ENCODE measurements around the gene SOWAHC.
A peak's percentile ranks its signal among the peaks of the same experiment; 100 is the strongest.
"Not testable (repeated sequence)": the region's sequence is repeated elsewhere in the genome, so short reads cannot be mapped to it uniquely, and the experiment has no call there.

The SOWAHC gene

GRCh38 chr2:109613922-109614714 lies at the start of gene SOWAHC, which contains the start of gene SEPTIN10:
TSS of gene SOWAHC (plus strand) at chr2:109614364. CDS start at chr2:109614490, 126 bp downstream.
TSS of gene SEPTIN10 (minus strand) at chr2:109613966. CDS start at chr2:109613827, 139 bp downstream.
- peak; percentile 93 for DNase-seq (ENCODE audit: low spot score)

GRCh38 chr2:109575373-109575772 lies 38.8 kb upstream of the SOWAHC start:
- no peak for DNase-seq (ENCODE audit: low spot score)

- not testable (repeated sequence) for DNase-seq (ENCODE audit: low spot score)
Observed at GRCh38 chr2:109577630-109578029, 36.5 kb upstream of the SOWAHC start.

GRCh38 chr2:109582928-109583895 lies 31.0 kb upstream of the SOWAHC start:
- DNase-seq (ENCODE audit: low spot score) = no peak

- DNase-seq (ENCODE audit: low spot score) = no peak
Observed at GRCh38 chr2:109586687-109587086, 27.5 kb upstream of the SOWAHC start.

GRCh38 chr2:109591206-109591605 lies 23.0 kb upstream of the SOWAHC start:
- DNase-seq (ENCODE audit: low spot score) = no peak

- no peak for DNase-seq (ENCODE audit: low spot score)
Observed at GRCh38 chr2:109592905-109593304, 21.3 kb upstream of the SOWAHC start.

GRCh38 chr2:109594246-109594885 lies 19.8 kb upstream of the SOWAHC start:
- DNase-seq (ENCODE audit: low spot score) = no peak

GRCh38 chr2:109595644-109596043 lies 18.5 kb upstream of the SOWAHC start:
- DNase-seq (ENCODE audit: low spot score) = no peak

- no peak for DNase-seq (ENCODE audit: low spot score)
Observed at GRCh38 chr2:109597283-109597682, 16.9 kb upstream of the SOWAHC start.

- DNase-seq (ENCODE audit: low spot score) = no peak
Observed at GRCh38 chr2:109601783-109602182, 12.4 kb upstream of the SOWAHC start.

GRCh38 chr2:109602617-109603188 lies 11.5 kb upstream of the SOWAHC start:
- no peak for DNase-seq (ENCODE audit: low spot score)

- DNase-seq (ENCODE audit: low spot score) = no peak
Observed at GRCh38 chr2:109604597-109604996, 9.6 kb upstream of the SOWAHC start.

GRCh38 chr2:109607766-109608165 lies 6.4 kb upstream of the SOWAHC start:
- no peak for DNase-seq (ENCODE audit: low spot score)

- DNase-seq (ENCODE audit: low spot score) = no peak
Observed at GRCh38 chr2:109609352-109610024, 4.7 kb upstream of the SOWAHC start.

GRCh38 chr2:109611467-109612095 lies 2.6 kb upstream of the SOWAHC start:
- DNase-seq (ENCODE audit: low spot score) = no peak

- DNase-seq (ENCODE audit: low spot score) = peak; percentile 61
Observed at GRCh38 chr2:109613081-109613921, 863 bp upstream of the SOWAHC start.

GRCh38 chr2:109614715-109615636 lies 812 bp downstream of the SOWAHC start:
- DNase-seq (ENCODE audit: low spot score) = peak; percentile 42
